Measurements from ENCODE around the gene C15orf61.

The C15orf61 gene

GRCh38 chr15:67570875-67571647 lies 50.1 kb downstream of the C15orf61 start:
- Histone ChIP-seq H3K4me1 (ENCODE audit: control insufficient read depth, insufficient read depth, low read length) (peaks cover 8% of the 10 kb centered on the region), H3K4me3 (ENCODE audit: low read depth, low read length) (no peak overlapping the region), H3K36me3 (ENCODE audit: control insufficient read depth, insufficient read depth, low read length) (no peaks in the 10 kb centered on the region), H3K9me3 (ENCODE audit: control insufficient read depth, insufficient read depth, low read depth, low read length) (no peaks in the 10 kb centered on the region), H3K9ac (ENCODE audit: low read length) (no peak overlapping the region), H3K27ac (ENCODE audit: low read depth, low read length) (no peak overlapping the region), H3K27me3 (ENCODE audit: control insufficient read depth, insufficient read depth, low read length) (no peaks in the 10 kb centered on the region)

DNA sequence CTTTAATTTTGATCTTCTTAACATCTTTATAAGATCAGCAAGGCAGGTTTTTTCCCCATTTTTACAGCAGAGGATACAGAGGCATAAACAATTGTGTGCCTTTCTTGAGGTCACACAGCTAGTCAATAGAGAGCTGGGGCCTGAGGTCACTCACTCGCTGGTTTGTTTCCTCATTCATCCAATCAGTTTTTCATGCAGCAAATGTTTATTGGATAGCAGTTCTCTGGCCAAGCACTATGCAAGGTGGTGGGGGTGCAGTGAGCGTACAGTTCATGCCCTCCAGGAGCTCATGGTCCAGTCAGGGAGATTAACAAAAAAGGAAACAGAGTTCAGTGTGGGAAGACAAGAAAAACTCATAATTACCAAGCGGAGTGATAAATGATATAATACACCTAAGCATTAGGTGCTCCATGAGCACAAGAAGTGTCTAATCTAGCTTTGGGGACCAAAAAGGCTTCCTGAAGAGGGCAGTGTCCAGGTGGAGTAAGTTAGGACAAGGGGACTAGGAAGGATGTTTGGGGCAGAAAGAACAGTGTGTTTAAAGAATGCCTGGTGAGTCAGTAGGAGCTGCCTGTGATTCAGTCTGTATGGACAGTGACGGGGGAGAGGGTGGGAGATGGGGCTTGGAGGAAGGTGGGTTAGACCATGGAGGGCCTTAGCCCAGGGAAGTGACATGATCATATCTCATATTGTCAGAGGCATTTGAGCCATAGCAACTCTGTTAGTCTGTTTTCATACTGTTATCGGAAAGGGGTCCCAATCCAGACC lies 50.9 kb downstream of the C15orf61 start:
- no peak overlapping the region for H3K4me3 ChIP-seq (ENCODE audit: low read depth, low read length)
- no peak overlapping the region for H3K9ac ChIP-seq (ENCODE audit: low read length)
- no peaks in the 10 kb centered on the region for H3K27me3 ChIP-seq (ENCODE audit: control insufficient read depth, insufficient read depth, low read length)
- H3K4me1 ChIP-seq (ENCODE audit: control insufficient read depth, insufficient read depth, low read length) = peaks cover 8% of the 10 kb centered on the region
- H3K9me3 ChIP-seq (ENCODE audit: control insufficient read depth, insufficient read depth, low read depth, low read length) = no peaks in the 10 kb centered on the region
- H3K36me3 ChIP-seq (ENCODE audit: control insufficient read depth, insufficient read depth, low read length) = no peaks in the 10 kb centered on the region
- no peak overlapping the region for H3K27ac ChIP-seq (ENCODE audit: low read depth, low read length)

GRCh38 chr15:67573194-67573593 lies 52.3 kb downstream of the C15orf61 start:
- Histone ChIP-seq H3K27me3 (ENCODE audit: control insufficient read depth, insufficient read depth, low read length) (no peaks in the 10 kb centered on the region), H3K9ac (ENCODE audit: low read length) (no peak overlapping the region), H3K9me3 (ENCODE audit: control insufficient read depth, insufficient read depth, low read depth, low read length) (no peaks in the 10 kb centered on the region), H3K27ac (ENCODE audit: low read depth, low read length) (no peak overlapping the region), H3K36me3 (ENCODE audit: control insufficient read depth, insufficient read depth, low read length) (no peaks in the 10 kb centered on the region), H3K4me1 (ENCODE audit: control insufficient read depth, insufficient read depth, low read length) (peaks cover 8% of the 10 kb centered on the region), H3K4me3 (ENCODE audit: low read depth, low read length) (no peak overlapping the region)

DNA sequence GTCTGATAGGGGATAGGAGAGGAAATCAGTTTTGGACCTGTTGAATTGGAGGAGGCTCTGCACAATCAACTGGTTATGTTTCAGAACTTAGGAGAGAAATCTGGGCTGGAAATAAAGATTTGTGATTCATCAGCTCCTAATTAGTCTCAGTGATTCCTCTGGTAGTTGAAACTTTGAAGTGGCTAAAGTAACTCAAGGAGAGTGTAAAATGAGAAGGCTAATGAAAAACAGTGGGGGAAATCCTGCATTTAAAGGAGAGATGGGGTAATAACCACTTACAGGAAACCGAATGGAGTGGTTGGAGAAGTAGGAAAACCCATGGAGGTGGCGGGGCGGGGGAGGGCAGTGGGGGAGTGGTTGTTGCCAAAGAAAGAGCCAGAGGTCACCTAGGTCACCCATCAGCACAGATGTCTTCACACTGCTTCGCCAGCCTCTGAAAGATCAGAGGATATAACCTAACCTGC lies 54.1 kb downstream of the C15orf61 start:
- H3K27ac ChIP-seq (ENCODE audit: low read depth, low read length) = no peak overlapping the region
- no peak overlapping the region for H3K9ac ChIP-seq (ENCODE audit: low read length)
- no peaks in the 10 kb centered on the region for H3K27me3 ChIP-seq (ENCODE audit: control insufficient read depth, insufficient read depth, low read length)
- no peaks in the 10 kb centered on the region for H3K9me3 ChIP-seq (ENCODE audit: control insufficient read depth, insufficient read depth, low read depth, low read length)
- no peaks in the 10 kb centered on the region for H3K36me3 ChIP-seq (ENCODE audit: control insufficient read depth, insufficient read depth, low read length)
- H3K4me3 ChIP-seq (ENCODE audit: low read depth, low read length) = no peak overlapping the region
- H3K4me1 ChIP-seq (ENCODE audit: control insufficient read depth, insufficient read depth, low read length) = peaks cover 8% of the 10 kb centered on the region

GRCh38 chr15:67578020-67578600 lies 57.2 kb downstream of the C15orf61 start:
- Histone ChIP-seq H3K4me1 (ENCODE audit: control insufficient read depth, insufficient read depth, low read length) (peaks cover 8% of the 10 kb centered on the region), H3K9me3 (ENCODE audit: control insufficient read depth, insufficient read depth, low read depth, low read length) (no peaks in the 10 kb centered on the region), H3K9ac (ENCODE audit: low read length) (no peak overlapping the region), H3K4me3 (ENCODE audit: low read depth, low read length) (no peak overlapping the region), H3K27ac (ENCODE audit: low read depth, low read length) (no peak overlapping the region), H3K27me3 (ENCODE audit: control insufficient read depth, insufficient read depth, low read length) (no peaks in the 10 kb centered on the region), H3K36me3 (ENCODE audit: control insufficient read depth, insufficient read depth, low read length) (no peaks in the 10 kb centered on the region)

- no peaks in the 10 kb centered on the region for H3K36me3 ChIP-seq (ENCODE audit: control insufficient read depth, insufficient read depth, low read length)
- no peak overlapping the region for H3K4me3 ChIP-seq (ENCODE audit: low read depth, low read length)
- no peak overlapping the region for H3K27ac ChIP-seq (ENCODE audit: low read depth, low read length)
- H3K27me3 ChIP-seq (ENCODE audit: control insufficient read depth, insufficient read depth, low read length) = no peaks in the 10 kb centered on the region
- H3K9ac ChIP-seq (ENCODE audit: low read length) = no peak overlapping the region
- no peaks in the 10 kb centered on the region for H3K9me3 ChIP-seq (ENCODE audit: control insufficient read depth, insufficient read depth, low read depth, low read length)
- H3K4me1 ChIP-seq (ENCODE audit: control insufficient read depth, insufficient read depth, low read length) = peaks cover 8% of the 10 kb centered on the region
Observed at GRCh38 chr15:67579164-67579563, 58.2 kb downstream of the C15orf61 start.

Measured in HUES6 (cell line).